GM12865 (cell line): ENCODE measurements around the gene PROK1.
"Not testable (repeated sequence)": the region's sequence is repeated elsewhere in the genome, so short reads cannot be mapped to it uniquely, and the experiment has no call there.

Source experiments
- DNase-seq: peaks from one replicate; pipeline ENCODE4 v3.0.0; 2010; ENCODE audit warnings: low read depth
- H3K4me3 ChIP-seq: 2 replicates; pipeline ENCODE4 v1.5.1; 2011; ENCODE audit warnings: mild to moderate bottlenecking, low read depth, low read length, control low read depth
- TF ChIP-seq, protein P1 (sequence below): IDR thresholded peaks from 2 replicates; pipeline ENCODE4 v1.5.1; 2011; ENCODE audit warnings: low read length, control low read depth, low read depth, inconsistent platforms; ENCODE audit not compliant: insufficient read depth; ENCODE audit errors: missing control alignments

Gene PROK1

GRCh38 chr1:110411173-110411735 is 39.7 kb upstream of the PROK1 start:
- no peak overlapping the region for H3K4me3 ChIP-seq
- TF ChIP-seq, protein P1, sequence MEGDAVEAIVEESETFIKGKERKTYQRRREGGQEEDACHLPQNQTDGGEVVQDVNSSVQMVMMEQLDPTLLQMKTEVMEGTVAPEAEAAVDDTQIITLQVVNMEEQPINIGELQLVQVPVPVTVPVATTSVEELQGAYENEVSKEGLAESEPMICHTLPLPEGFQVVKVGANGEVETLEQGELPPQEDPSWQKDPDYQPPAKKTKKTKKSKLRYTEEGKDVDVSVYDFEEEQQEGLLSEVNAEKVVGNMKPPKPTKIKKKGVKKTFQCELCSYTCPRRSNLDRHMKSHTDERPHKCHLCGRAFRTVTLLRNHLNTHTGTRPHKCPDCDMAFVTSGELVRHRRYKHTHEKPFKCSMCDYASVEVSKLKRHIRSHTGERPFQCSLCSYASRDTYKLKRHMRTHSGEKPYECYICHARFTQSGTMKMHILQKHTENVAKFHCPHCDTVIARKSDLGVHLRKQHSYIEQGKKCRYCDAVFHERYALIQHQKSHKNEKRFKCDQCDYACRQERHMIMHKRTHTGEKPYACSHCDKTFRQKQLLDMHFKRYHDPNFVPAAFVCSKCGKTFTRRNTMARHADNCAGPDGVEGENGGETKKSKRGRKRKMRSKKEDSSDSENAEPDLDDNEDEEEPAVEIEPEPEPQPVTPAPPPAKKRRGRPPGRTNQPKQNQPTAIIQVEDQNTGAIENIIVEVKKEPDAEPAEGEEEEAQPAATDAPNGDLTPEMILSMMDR, result no peak
- DNase-seq, result no peak

DNA sequence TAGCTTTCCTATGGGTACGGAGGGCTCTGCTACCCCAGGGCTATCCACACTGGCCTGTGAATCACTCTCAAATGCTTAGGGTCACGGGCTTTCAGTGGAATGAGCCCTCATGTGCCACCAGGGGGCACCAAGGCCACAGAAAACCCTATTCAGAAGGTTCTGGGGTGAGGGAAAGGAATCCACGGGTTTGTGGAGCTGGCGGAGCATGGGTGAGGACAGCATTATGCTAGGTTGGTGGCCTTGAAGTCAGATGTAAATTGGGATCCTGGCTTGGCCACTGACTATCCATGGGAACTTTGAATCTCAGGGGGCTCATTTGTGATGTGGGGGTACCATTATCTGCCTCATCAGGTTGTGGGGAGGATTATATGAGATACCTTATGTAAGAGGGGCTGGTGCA is 38.4 kb upstream of the PROK1 start:
- DNase-seq, result peak; percentile 76
- H3K4me3 ChIP-seq, result no peak overlapping the region
- TF ChIP-seq, protein P1, result peak; percentile 86

DNA sequence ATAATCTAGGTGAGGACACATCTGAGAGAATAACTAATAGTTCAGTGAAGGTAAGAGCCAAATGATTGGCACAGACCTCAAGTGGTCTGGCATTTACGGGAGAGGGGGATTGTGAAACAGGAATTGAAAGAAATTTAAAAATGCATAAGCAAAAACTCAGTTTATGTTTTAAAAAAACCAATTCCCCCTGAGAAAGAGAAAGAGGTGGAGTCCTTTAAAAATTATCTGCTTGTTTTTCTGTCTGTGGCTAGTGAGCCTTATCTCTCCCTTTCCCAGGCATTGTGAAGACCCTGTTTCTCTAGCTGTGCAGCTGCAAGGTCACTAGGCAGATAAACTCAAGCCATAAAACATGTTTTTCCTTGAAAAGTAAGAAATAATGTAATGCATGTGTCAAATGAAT is 37.9 kb upstream of the PROK1 start:
- H3K4me3 ChIP-seq, DNase-seq: not testable (repeated sequence)

DNA sequence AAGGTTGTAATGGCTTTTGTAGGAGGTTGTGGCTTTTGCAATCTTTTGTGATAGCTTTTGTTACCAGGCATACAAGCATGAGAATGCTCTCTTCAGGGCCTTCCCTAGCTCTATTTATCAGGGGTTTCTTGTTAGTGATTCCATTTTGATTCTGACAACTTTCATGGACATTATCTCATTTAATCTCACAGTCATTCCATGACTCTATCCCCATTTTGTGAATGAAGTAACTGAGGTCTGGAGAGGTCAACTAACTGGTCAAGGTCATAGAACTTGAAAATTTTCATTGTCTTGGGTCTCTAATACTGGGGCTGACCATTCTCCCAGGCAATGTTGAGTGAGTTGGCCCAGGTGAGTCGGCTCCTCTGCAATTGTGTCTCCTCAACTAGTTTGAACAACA is 32.2 kb upstream of the PROK1 start:
- no peak for DNase-seq
- H3K4me3 ChIP-seq, result no peak overlapping the region
- TF ChIP-seq, protein P1, result no peak

- DNase-seq, result no peak
- TF ChIP-seq, protein P1, result no peak
Measured at GRCh38 chr1:110420023-110420662, 30.8 kb upstream of the PROK1 start.

GRCh38 chr1:110420874-110421793 is 29.8 kb upstream of the PROK1 start:
- DNase-seq, result no peak
- TF ChIP-seq, protein P1, result no peak
- no peak overlapping the region for H3K4me3 ChIP-seq

More at GRCh38 chr1:110420023-110420662, 30.8 kb upstream of the PROK1 start:
- H3K4me3 ChIP-seq, result no peak overlapping the region
